22Rv1 (cell line): ENCODE measurements around the gene ZNF385D.

Source experiments
- CTCF ChIP-seq: fragments of 450-650 bp; IDR thresholded peaks from 2 replicates; pipeline ENCODE4 v1.5.1; 2017; ENCODE audit warnings: mild to moderate bottlenecking
- ZFX ChIP-seq: fragments of 450-650 bp; IDR thresholded peaks from 2 replicates; pipeline ENCODE4 v1.6.1; 2017; ENCODE audit warnings: antibody characterized with exemption, borderline replicate concordance

DNA sequence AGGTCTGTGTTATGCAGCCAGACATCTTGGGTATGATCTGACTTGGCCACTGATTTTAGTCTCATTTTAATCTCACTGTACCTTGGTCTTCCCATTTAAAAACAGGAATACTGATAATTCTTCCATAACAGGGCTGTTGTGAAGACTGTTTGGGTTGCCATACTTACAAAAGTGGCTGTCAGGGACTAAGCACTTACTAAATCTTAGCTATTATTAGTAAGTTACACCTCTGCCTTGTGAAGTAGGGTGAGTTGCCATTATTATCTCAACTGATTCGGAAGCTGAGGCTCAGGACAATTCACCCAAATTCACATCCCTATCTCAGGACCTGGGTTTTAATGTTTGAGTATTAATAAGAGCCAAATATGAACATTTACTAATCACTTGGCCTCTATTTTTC, 12.7 kb downstream of the ZNF385D start:
- TF ChIP-seq CTCF (no peak), ZFX (no peak)
